Measurements from ENCODE around the gene TRMT10C. TPM values are rescaled to one million over a fixed set of nuclear protein-coding genes. Genes with fewer than 3 reads are reported as not detected.

The TRMT10C gene
- total RNA-seq, 1 donor from 2014 or later = 85.9 TPM

DNA sequence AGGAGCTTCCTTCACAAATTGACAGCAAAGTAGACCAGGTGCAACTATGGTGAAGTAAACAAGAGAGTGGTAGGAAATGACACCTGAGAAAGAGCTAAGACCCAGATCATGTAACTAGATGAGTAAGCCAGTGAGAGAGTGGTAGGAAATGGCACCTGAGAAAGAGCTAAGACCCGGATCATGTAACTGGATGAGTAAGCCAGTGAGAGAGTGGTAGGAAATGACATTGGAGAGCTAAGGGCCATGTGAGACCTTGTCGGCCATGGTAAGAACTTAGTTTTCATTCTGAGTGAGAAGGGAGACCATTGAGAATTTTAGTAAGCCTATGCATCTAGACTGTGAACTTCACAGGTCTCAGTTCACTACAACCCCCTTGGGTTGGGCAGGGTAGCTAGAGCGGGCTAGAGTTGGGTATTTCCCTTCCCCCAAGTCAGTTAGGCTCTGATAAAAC lies 43.2 kb upstream of the TRMT10C start:
- Mint-ChIP-seq H3K27me3 (ENCODE audit: insufficient read depth, low read depth) (peaks cover 1% of the 10 kb centered on the region), H3K4me3 (no peak overlapping the region), H3K36me3 (no peaks in the 10 kb centered on the region), H3K9me3 (no peaks in the 10 kb centered on the region), H3K4me1 (peaks cover under 1% of the 10 kb centered on the region), H3K27ac (no peak overlapping the region)
- Histone ChIP-seq H4K20me1 (ENCODE audit: low read depth) (no peaks in the 10 kb centered on the region), H3K9ac (no peak overlapping the region), H3K27ac (no peak overlapping the region), H3K4me3 (no peak overlapping the region), H3K79me2 (ENCODE audit: low read depth) (no peaks in the 10 kb centered on the region), H3K4me2 (no peak overlapping the region), H3K27me3 (no peaks in the 10 kb centered on the region), H3K36me3 (no peaks in the 10 kb centered on the region), H3K9me3 (ENCODE audit: low read depth) (no peaks in the 10 kb centered on the region), H3K4me1 (peaks cover 3% of the 10 kb centered on the region), H3F3A (ENCODE audit: low read depth) (peaks cover 4% of the 10 kb centered on the region), H2AFZ (replicated peaks) (peak overlapping the region; percentile 76)
- no peak for TF ChIP-seq EZH2phosphoT487 (IDR thresholded peaks at IDR 0.05)
- TF ChIP-seq, protein P1, sequence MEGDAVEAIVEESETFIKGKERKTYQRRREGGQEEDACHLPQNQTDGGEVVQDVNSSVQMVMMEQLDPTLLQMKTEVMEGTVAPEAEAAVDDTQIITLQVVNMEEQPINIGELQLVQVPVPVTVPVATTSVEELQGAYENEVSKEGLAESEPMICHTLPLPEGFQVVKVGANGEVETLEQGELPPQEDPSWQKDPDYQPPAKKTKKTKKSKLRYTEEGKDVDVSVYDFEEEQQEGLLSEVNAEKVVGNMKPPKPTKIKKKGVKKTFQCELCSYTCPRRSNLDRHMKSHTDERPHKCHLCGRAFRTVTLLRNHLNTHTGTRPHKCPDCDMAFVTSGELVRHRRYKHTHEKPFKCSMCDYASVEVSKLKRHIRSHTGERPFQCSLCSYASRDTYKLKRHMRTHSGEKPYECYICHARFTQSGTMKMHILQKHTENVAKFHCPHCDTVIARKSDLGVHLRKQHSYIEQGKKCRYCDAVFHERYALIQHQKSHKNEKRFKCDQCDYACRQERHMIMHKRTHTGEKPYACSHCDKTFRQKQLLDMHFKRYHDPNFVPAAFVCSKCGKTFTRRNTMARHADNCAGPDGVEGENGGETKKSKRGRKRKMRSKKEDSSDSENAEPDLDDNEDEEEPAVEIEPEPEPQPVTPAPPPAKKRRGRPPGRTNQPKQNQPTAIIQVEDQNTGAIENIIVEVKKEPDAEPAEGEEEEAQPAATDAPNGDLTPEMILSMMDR (IDR thresholded peaks at IDR 0.05) = no peak
- TF ChIP-seq EZH2 (IDR thresholded peaks at IDR 0.05) = no peak
- DNase-seq (ENCODE audit: low spot score) = no peak

DNA sequence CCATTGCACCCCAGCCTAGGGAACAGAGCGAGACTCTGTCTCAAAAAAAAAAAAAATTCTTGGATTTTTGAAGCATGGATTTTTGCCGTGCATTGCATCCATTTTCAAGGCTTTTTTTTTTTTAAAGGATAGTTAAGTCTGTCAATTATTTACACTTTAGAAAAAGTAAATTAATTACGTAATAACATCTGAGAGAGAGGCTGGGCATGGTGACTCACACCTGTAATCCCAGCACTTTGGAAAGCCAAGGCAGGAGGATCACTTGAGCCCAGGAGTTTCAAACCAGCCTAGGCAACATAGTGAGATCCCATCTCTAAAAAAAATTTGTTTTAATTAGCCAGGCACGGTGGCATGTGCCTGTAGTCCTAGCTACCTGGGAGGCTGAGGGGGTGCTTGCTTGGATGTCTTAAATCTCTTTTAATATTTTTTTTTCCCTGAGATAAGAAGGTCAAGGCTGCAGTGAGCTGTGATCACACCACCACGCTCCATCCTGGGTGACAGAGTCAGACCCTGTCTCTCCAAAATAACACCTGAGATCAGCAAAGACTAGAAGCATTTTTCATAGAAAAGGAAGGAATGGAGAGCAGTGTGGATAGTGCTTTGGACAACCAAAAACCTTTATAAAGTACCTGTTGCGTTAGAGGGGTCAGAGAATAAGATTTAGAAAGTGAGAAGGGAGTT lies 41.8 kb upstream of the TRMT10C start:
- Mint-ChIP-seq H3K36me3 (no peaks in the 10 kb centered on the region), H3K4me3 (no peak overlapping the region), H3K9me3 (no peaks in the 10 kb centered on the region), H3K27ac (no peak overlapping the region), H3K4me1 (no peaks in the 10 kb centered on the region), H3K27me3 (ENCODE audit: insufficient read depth, low read depth) (no peaks in the 10 kb centered on the region)
- TF ChIP-seq EZH2phosphoT487 (IDR thresholded peaks at IDR 0.05) (no peak), EZH2 (IDR thresholded peaks at IDR 0.05) (no peak)
- TF ChIP-seq, protein P1 (IDR thresholded peaks at IDR 0.05) = no peak
- no peak overlapping the region for H3K27ac ChIP-seq
- no peak overlapping the region for H2AFZ ChIP-seq (replicated peaks)
- no peak overlapping the region for H3K4me3 ChIP-seq
- H3F3A ChIP-seq (ENCODE audit: low read depth) = no peaks in the 10 kb centered on the region
- H3K9ac ChIP-seq = no peak overlapping the region
- no peaks in the 10 kb centered on the region for H3K27me3 ChIP-seq
- no peak for DNase-seq (ENCODE audit: low spot score)
- H4K20me1 ChIP-seq (ENCODE audit: low read depth) = no peaks in the 10 kb centered on the region
- H3K79me2 ChIP-seq (ENCODE audit: low read depth) = no peaks in the 10 kb centered on the region
- no peaks in the 10 kb centered on the region for H3K9me3 ChIP-seq (ENCODE audit: low read depth)
- no peaks in the 10 kb centered on the region for H3K4me1 ChIP-seq
- H3K36me3 ChIP-seq = no peaks in the 10 kb centered on the region
- no peak overlapping the region for H3K4me2 ChIP-seq

DNA sequence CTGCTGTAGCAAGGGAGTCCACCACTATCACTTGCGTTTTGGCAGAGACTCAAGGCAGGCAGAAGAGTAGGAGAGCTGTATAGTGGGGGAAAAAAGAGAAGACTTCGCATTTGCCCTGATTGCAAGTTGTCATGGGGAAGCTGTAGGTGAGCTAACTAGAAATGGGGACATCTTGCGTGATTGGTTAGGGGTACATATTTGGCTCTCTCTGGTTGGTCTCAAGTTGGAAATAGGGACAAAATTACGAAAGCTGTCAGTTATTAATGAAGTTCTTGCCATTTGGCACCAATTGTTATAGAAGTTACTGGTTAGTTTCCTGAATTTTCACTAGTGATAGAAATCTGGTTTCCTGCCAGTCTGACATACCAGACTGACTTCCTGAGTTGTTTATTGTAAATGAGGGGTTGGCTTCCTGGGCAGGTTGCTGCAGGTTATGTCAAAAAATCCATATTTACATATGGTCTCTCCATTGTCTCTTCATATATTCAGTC lies 40.4 kb upstream of the TRMT10C start:
- H3K4me3 ChIP-seq = no peak overlapping the region
- Mint-ChIP-seq H3K4me1 (no peaks in the 10 kb centered on the region), H3K4me3 (no peak overlapping the region), H3K9me3 (no peaks in the 10 kb centered on the region), H3K27ac (no peak overlapping the region), H3K27me3 (ENCODE audit: insufficient read depth, low read depth) (no peaks in the 10 kb centered on the region), H3K36me3 (no peaks in the 10 kb centered on the region)
- TF ChIP-seq, protein P1 (IDR thresholded peaks at IDR 0.05) = no peak
- TF ChIP-seq EZH2phosphoT487 (IDR thresholded peaks at IDR 0.05) (no peak), EZH2 (IDR thresholded peaks at IDR 0.05) (no peak)
- H3K79me2 ChIP-seq (ENCODE audit: low read depth) = no peaks in the 10 kb centered on the region
- no peak overlapping the region for H3K9ac ChIP-seq
- no peak overlapping the region for H3K27ac ChIP-seq
- H3K36me3 ChIP-seq = no peaks in the 10 kb centered on the region
- H4K20me1 ChIP-seq (ENCODE audit: low read depth) = no peaks in the 10 kb centered on the region
- H3K4me2 ChIP-seq = no peak overlapping the region
- H3K4me1 ChIP-seq = no peaks in the 10 kb centered on the region
- H2AFZ ChIP-seq (replicated peaks) = no peak overlapping the region
- no peaks in the 10 kb centered on the region for H3K27me3 ChIP-seq
- H3K9me3 ChIP-seq (ENCODE audit: low read depth) = no peaks in the 10 kb centered on the region
- no peaks in the 10 kb centered on the region for H3F3A ChIP-seq (ENCODE audit: low read depth)
- DNase-seq (ENCODE audit: low spot score) = no peak
